Ovary (tissue), 9 donors: ENCODE data around the gene LCE3A. TPM values are rescaled to one million over a fixed set of nuclear protein-coding genes. Genes with fewer than 3 reads are reported as not detected.

Source experiments
- DNase-seq, 5 donors: peaks; one replicate each; pipeline ENCODE4 v3.0.0-alpha.2; 2019 to 2020
- H3K27ac ChIP-seq, 2 donors: fragments of 200-600 bp; one replicate each; pipeline versions ENCODE4 v1.5.1 to v1.8.0; 2019 to 2022
- H3K27me3 ChIP-seq: fragments of 200-600 bp; one replicate; pipeline ENCODE4 v1.8.0; 2022
- H3K36me3 ChIP-seq: fragments of 200-600 bp; sonication (generic); one replicate; pipeline ENCODE4 v1.5.1; 2019
- H3K4me1 ChIP-seq: one replicate; pipeline ENCODE4 v1.8.1; 2013; ENCODE audit warnings: mild to moderate bottlenecking, moderate library complexity; ENCODE audit not compliant: insufficient read depth
- H3K4me3 ChIP-seq: fragments of 200-600 bp; sonication (generic); one replicate; pipeline ENCODE4 v1.5.1; 2017
- H3K9me3 ChIP-seq, 2 donors: fragments of 200-600 bp in 1 of 2; sonication (generic) in 1 of 2; one replicate each; pipeline versions ENCODE4 v1.5.1 to v1.8.1; 2013 to 2019; ENCODE audit warnings: mild to moderate bottlenecking in 1 of 2, moderate library complexity in 1 of 2
- EP300 ChIP-seq: sonication (generic); formaldehyde crosslinking; IDR thresholded peaks from one replicate; pipeline ENCODE4 v1.6.1; 2017; ENCODE audit warnings: antibody characterized with exemption
- POLR2A ChIP-seq: fragments of 450-650 bp; IDR thresholded peaks from one replicate; pipeline ENCODE4 v1.6.1; 2017; ENCODE audit warnings: antibody characterized with exemption, mild to moderate bottlenecking, moderate library complexity
- WGBS, 3 donors: extraction: QIAGEN DNeasy Blood & Tissue Kit in 1 of 3; methylation state at CpG; one replicate each; pipeline versions ENCODE4 v1.1.5 to v1.1.7; 2013 to 2017; 5-methylcytosine and 5-hydroxymethylcytosine counted together
- intact Hi-C, 4 donors: fragments of 100-400 bp; cut with DNase I; formaldehyde crosslinking; loops; one replicate each; pipeline versions ENCODE4 v1.11.0 to v1.15.1; 2022 to 2023
- polyA plus RNA-seq, 2 donors: library from polyadenylated mRNA; stranded (reverse); fragments of 200-250 nt in 1 of 2; fragments of 350-450 nt in 1 of 2; fragmentation: Illumina TruSeq in 1 of 2; extraction: RNeasy Lipid Tissue Mini Kit (QIAGEN cat#74804) in 1 of 2; gene quantifications; one replicate each; pipeline ENCODE4 v1.2.3, GENCODE V29; 2013 to 2014
- total RNA-seq, 7 donors: library from RNA; depleted of rRNA in 2 of 7; stranded (reverse); fragments of >200 nt in 2 of 7; fragmentation: NEBNext Ultra II Directional in 3 of 7; extraction: Animal tissue kit (Norgen Biotek cat#: 25700) in 3 of 7; gene quantifications; one replicate each; pipeline versions ENCODE4 v1.1.0 to v1.2.4, GENCODE V29; 2016 to 2023
- TF ChIP-seq, protein P1 (sequence below), 3 donors: fragments of 450-650 bp in 2 of 3; fragments of 200-600 bp in 1 of 3; IDR thresholded peaks; one replicate each; pipeline versions ENCODE4 v1.5.1 to v1.8.0; 2016 to 2022; ENCODE audit warnings: antibody characterized with exemption in 3 of 3, mild to moderate bottlenecking in 1 of 3
- donor health status: DM: no; HTN: no; CAD: no; lungs with moderate emphysema.
- donor health status: DM: no; HTN: no; CAD: no.
- donor health status: Bipolar disorder and iron deficiency.
- donor health status: DM: yes; HTN: yes; CAD: no.
- donor health status: DM: no; HTN: no; CAD: no.
- donor health status: DM: yes; HTN: yes; CAD: no.

LCE3A gene
- total and polyA plus RNA-seq, 9 donors, result not detected

GRCh38 chr1:152657677-152658076, 34.8 kb upstream of the LCE3A start:
- TF ChIP-seq POLR2A (no peak), EP300 (no peak)
- TF ChIP-seq, protein P1, sequence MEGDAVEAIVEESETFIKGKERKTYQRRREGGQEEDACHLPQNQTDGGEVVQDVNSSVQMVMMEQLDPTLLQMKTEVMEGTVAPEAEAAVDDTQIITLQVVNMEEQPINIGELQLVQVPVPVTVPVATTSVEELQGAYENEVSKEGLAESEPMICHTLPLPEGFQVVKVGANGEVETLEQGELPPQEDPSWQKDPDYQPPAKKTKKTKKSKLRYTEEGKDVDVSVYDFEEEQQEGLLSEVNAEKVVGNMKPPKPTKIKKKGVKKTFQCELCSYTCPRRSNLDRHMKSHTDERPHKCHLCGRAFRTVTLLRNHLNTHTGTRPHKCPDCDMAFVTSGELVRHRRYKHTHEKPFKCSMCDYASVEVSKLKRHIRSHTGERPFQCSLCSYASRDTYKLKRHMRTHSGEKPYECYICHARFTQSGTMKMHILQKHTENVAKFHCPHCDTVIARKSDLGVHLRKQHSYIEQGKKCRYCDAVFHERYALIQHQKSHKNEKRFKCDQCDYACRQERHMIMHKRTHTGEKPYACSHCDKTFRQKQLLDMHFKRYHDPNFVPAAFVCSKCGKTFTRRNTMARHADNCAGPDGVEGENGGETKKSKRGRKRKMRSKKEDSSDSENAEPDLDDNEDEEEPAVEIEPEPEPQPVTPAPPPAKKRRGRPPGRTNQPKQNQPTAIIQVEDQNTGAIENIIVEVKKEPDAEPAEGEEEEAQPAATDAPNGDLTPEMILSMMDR (IDR thresholded peaks at IDR 0.05), result no peak
- 83 to 95% (median 91%) methylated on average over 4 of the region's 4 CpGs for WGBS, 3 donors
- Histone ChIP-seq H3K27me3 (no peaks in the 10 kb centered on the region), H3K4me1 (no peaks in the 10 kb centered on the region), H3K9me3 (no peaks in the 10 kb centered on the region), H3K36me3 (no peaks in the 10 kb centered on the region), H3K27ac (no peak overlapping the region), H3K4me3 (no peak overlapping the region)
- no peak for DNase-seq
- intact Hi-C loops, result no loop called here

DNA sequence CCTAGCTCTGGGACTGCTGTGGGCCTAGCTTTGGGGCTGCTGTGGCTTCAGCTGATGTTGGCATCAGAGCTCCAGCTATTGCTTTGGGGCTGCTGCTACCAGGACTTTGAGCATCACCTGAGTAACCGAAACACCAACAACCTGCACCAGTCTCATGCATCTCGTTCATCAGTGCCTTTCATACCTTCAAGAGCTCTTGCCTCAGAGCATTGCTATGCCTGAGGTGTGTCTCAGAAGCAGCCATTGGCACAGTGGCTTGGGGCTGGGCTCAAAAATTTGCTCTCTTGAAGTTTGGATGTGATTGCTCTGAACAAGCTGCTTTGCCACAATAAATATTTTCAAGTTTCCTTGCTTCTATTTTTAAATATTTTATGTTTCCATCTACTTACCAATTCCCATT, 33.6 kb upstream of the LCE3A start:
- Histone ChIP-seq H3K4me1 (no peaks in the 10 kb centered on the region), H3K9me3 (no peaks in the 10 kb centered on the region), H3K27me3 (no peaks in the 10 kb centered on the region), H3K36me3 (no peaks in the 10 kb centered on the region), H3K27ac (no peak overlapping the region), H3K4me3 (no peak overlapping the region)
- TF ChIP-seq, protein P1 (IDR thresholded peaks at IDR 0.05), result no peak
- TF ChIP-seq EP300, result no peak
- no peak for TF ChIP-seq POLR2A
- 62 to 85% (median 84%) methylated on average over 2 of the region's 2 CpGs for WGBS, 3 donors
- DNase-seq, result no peak
- intact Hi-C loops, result no loop called here

DNA sequence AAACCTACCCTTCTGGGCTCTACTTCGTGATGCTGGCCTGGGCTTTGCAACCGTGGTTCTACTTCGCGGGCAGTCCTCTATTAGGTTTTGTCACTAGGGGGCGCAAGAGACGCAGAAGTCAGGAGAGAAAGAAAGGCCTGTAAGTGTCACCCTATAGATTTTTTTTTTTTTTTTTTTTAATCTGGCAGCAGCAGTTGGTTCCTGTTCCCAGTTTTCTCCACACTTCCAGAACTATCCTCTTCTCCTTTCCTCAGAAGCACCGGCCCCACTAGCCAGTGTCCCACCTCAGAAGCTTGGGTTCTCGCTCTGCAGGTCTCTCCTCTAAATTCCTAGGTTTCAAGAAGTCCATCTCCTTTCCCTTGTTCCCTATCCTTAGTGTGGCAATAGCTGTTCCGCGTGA, 31.2 kb upstream of the LCE3A start:
- Histone ChIP-seq H3K9me3 (no peaks in the 10 kb centered on the region), H3K27me3 (no peaks in the 10 kb centered on the region), H3K4me3 (no peak overlapping the region), H3K36me3 (no peaks in the 10 kb centered on the region), H3K27ac (no peak overlapping the region), H3K4me1 (no peaks in the 10 kb centered on the region)
- TF ChIP-seq, protein P1 (IDR thresholded peaks at IDR 0.05), result no peak
- TF ChIP-seq POLR2A, result no peak
- TF ChIP-seq EP300, result no peak
- intact Hi-C loops, result no loop called here
- DNase-seq, result no peak
- WGBS, 3 donors, result 32 to 37% (median 32%) methylated on average over 10 of the region's 10 CpGs

GRCh38 chr1:152646656-152647055, 23.8 kb upstream of the LCE3A start:
- intact Hi-C loops, result no loop called here
- Histone ChIP-seq H3K9me3 (no peaks in the 10 kb centered on the region), H3K36me3 (no peaks in the 10 kb centered on the region), H3K4me3 (no peak overlapping the region), H3K4me1 (no peaks in the 10 kb centered on the region), H3K27ac (no peak overlapping the region), H3K27me3 (no peaks in the 10 kb centered on the region)
- TF ChIP-seq POLR2A (no peak), EP300 (no peak)
- TF ChIP-seq, protein P1 (IDR thresholded peaks at IDR 0.05), result no peak
- DNase-seq, result no peak

- H3K9me3 ChIP-seq, result no peaks in the 10 kb centered on the region
- WGBS, 3 donors, result 39 to 50% (median 47%) methylated on average over 3 of the region's 3 CpGs
- DNase-seq, result no peak
- intact Hi-C loops, result no loop called here
- H3K4me1 ChIP-seq, result no peaks in the 10 kb centered on the region
- TF ChIP-seq, protein P1 (IDR thresholded peaks at IDR 0.05), result no peak
- TF ChIP-seq EP300, result no peak
- no peak for TF ChIP-seq POLR2A
- H3K36me3 ChIP-seq, result no peaks in the 10 kb centered on the region
- no peaks in the 10 kb centered on the region for H3K27me3 ChIP-seq
- no peak overlapping the region for H3K4me3 ChIP-seq
- no peak overlapping the region for H3K27ac ChIP-seq
Measured at GRCh38 chr1:152645146-152645545, 22.2 kb upstream of the LCE3A start.
